ENCODE measurements around the gene CDO1. TPM values are rescaled to one million over a fixed set of nuclear protein-coding genes. Genes with fewer than 3 reads are reported as not detected.

The CDO1 gene
- total RNA-seq: 1 to 10 TPM in 1 of 5 donors, not detected in 4; 6.1 TPM
- polyA plus RNA-seq: 1 to 10 TPM; 1.0 to 8.6 (median 1.8) TPM
- long read RNA-seq, donor 1: 0 reads
- long read RNA-seq, donor 2, partial matches to known transcripts: 0 of 3 reads
- long read RNA-seq, donor 2, other reads (novel, unspliced or antisense): 0 of 3 reads
- long read RNA-seq, donor 3: 0 reads
- long read RNA-seq, donor 4: 0 reads
- long read RNA-seq, donor 5, partial matches to known transcripts: 0 of 1 reads
- long read RNA-seq, donor 5, other reads (novel, unspliced or antisense): 0 of 1 reads
- long read RNA-seq, donor 6, partial matches to known transcripts: 0 of 1 reads
- long read RNA-seq, donor 6, other reads (novel, unspliced or antisense): 0 of 1 reads
- long read RNA-seq, donor 7, partial matches to known transcripts: 0 of 3 reads
- long read RNA-seq, donor 7, other reads (novel, unspliced or antisense): 0 of 3 reads
- long read RNA-seq, donor 8, partial matches to known transcripts: 0 of 2 reads
- long read RNA-seq, donor 8, other reads (novel, unspliced or antisense): 0 of 2 reads
- long read RNA-seq, donor 9, partial matches to known transcripts: 0 of 1 reads
- long read RNA-seq, donor 9, other reads (novel, unspliced or antisense): 0 of 1 reads
- long read RNA-seq, donor 10: 0 reads

DNA sequence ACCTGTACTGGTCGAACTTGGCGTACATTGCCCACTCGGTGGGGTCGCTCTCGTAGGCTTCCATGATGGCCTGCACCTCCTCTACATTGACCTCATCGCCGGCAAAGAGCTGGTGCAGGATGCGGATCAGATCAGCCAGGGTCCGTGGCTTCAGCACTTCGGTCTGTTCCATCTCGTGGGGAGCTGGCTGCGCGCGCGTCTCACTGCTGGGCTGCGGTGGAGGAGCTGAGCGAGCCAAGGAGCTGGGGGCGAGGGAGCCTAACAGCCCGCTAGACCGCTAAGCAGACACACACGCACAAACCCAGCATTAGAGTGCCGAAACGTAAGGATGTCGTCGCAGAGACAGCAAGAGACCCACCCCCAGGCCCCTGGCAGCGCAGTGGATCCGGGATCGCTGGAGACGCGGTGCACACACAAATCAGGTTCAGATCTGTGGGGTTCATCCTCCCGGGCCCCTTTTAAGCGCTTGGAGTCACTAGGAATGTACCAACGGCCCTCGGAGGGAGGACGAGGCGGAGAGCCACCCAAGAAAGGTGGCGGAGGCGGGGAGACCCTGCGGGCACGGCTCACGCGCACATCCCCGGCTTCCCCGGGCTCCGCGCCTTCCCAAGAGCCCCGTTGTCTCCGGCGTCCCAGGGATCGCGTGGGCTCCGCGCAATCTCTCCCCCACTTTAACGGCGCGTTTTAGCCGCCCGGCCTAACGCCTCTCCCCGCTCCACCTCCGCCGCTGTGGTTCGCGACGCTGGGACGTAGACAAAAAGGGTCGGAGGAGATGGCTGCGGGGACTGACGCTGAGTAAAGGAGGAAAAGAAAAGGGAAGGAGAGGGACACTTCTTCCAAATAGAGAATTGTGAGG, at the start of gene CDO1:
Gene CDO1, minus strand, starts transcription at position 434 of the 856 bp plus-strand sequence. Its CDS starts 262 bp downstream, at position 172.
- no peaks in the 10 kb centered on the region for H3K9me3 ChIP-seq
- H3K27me3 ChIP-seq: peaks cover 6 to 65% (median 25%) of the 10 kb centered on the region in 3 donors
- peak in 1 of 2 donors; percentile 84 for DNase-seq
- H3K4me3 ChIP-seq: peak within 1 kb of the TSS; percentile 53 to 60 (median 56)
- intact Hi-C loops (cut with DNase I; ENCODE audit: low total_unique reads): no loop called here
- peaks cover 8 to 18% (median 16%) of the 10 kb centered on the region in 4 donors for H3K4me1 ChIP-seq
- TF ChIP-seq EP300 (IDR thresholded peaks at IDR 0.05): no peak
- TF ChIP-seq POLR2AphosphoS5 (IDR thresholded peaks at IDR 0.05): no peak
- TF ChIP-seq POLR2A (IDR thresholded peaks at IDR 0.05): no peak
- TF ChIP-seq, protein P1, sequence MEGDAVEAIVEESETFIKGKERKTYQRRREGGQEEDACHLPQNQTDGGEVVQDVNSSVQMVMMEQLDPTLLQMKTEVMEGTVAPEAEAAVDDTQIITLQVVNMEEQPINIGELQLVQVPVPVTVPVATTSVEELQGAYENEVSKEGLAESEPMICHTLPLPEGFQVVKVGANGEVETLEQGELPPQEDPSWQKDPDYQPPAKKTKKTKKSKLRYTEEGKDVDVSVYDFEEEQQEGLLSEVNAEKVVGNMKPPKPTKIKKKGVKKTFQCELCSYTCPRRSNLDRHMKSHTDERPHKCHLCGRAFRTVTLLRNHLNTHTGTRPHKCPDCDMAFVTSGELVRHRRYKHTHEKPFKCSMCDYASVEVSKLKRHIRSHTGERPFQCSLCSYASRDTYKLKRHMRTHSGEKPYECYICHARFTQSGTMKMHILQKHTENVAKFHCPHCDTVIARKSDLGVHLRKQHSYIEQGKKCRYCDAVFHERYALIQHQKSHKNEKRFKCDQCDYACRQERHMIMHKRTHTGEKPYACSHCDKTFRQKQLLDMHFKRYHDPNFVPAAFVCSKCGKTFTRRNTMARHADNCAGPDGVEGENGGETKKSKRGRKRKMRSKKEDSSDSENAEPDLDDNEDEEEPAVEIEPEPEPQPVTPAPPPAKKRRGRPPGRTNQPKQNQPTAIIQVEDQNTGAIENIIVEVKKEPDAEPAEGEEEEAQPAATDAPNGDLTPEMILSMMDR (IDR thresholded peaks at IDR 0.05): no peak
- no peaks in the 10 kb centered on the region for H3K36me3 ChIP-seq
- 1 to 5% (median 4%) methylated on average over 31 to 69 of the region's 69 CpGs for WGBS, 5 donors
- peak within 1 kb of the TSS in 4 of 5 donors; percentile 50 to 90 (median 62) for H3K27ac ChIP-seq

DNA sequence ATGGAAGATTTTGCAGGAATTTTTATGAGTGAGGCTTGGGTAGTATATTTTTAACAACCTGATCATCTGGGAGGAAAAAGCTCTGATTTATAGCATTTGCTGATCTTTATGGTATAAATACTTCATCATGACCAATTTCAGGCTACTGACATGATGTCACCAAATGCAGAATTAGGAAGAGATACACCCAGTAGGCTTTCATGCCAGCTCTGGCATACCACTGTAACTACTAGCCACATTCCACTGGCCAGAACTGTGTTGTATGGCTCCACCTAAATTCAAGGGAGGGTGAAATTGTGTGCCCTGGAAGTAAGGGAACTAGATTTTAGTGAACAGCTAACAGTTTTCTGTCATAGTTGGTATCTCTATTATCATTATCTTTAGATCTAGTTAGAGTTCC, 42.9 kb upstream of the CDO1 start:
- Histone ChIP-seq H3K4me1 (peaks cover 0 to 32% (median 26%) of the 10 kb centered on the region in 4 donors), H3K36me3 (no peaks in the 10 kb centered on the region), H3K4me3 (no peak overlapping the region), H3K27ac (no peak overlapping the region), H3K27me3 (no peaks in the 10 kb centered on the region), H3K9me3 (peaks cover 0 to 13% (median 4%) of the 10 kb centered on the region in 4 donors)
- TF ChIP-seq EP300 (IDR thresholded peaks at IDR 0.05) (no peak), POLR2AphosphoS5 (IDR thresholded peaks at IDR 0.05) (no peak), POLR2A (IDR thresholded peaks at IDR 0.05) (no peak)
- TF ChIP-seq, protein P1 (IDR thresholded peaks at IDR 0.05): no peak
- intact Hi-C loops (cut with DNase I; ENCODE audit: low total_unique reads): no loop called here
- DNase-seq: no peak

DNA sequence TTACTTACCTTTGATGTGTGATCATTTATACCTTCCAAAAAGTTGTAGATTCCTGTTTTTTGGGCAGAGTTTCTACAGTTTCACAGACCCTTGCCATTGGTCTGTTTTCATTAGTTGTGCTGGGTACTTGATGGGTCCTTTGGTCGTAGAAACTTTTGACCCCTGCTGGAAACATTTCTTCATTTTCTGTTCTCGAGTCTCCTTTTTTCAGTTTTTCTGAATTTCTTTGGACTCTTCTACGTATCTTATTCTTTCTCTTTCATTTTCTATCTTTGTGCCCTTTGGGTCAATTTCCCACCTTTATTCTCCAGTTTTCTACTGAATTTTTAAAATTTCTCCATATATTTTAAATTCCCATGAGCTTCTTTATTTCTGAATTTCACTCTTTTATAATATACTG, 41.9 kb upstream of the CDO1 start:
- intact Hi-C loops (cut with DNase I; ENCODE audit: low total_unique reads): no loop called here
- no peaks in the 10 kb centered on the region for H3K36me3 ChIP-seq
- 84 to 98% (median 87%) methylated on average over 3 of the region's 3 CpGs for WGBS, 5 donors

More for the DNA sequence above, 41.9 kb upstream of the CDO1 start:
- Histone ChIP-seq H3K4me1 (peaks cover 0 to 32% (median 26%) of the 10 kb centered on the region in 4 donors), H3K9me3 (peaks cover 0 to 4% (median under 1%) of the 10 kb centered on the region in 4 donors), H3K27me3 (no peaks in the 10 kb centered on the region), H3K4me3 (no peak overlapping the region), H3K27ac (no peak overlapping the region)
- no peak for TF ChIP-seq EP300 (IDR thresholded peaks at IDR 0.05)
- TF ChIP-seq, protein P1 (IDR thresholded peaks at IDR 0.05): no peak
- TF ChIP-seq POLR2AphosphoS5 (IDR thresholded peaks at IDR 0.05): no peak
- TF ChIP-seq POLR2A (IDR thresholded peaks at IDR 0.05): no peak
- DNase-seq: no peak

Measured in stomach (tissue), 19 donors.